IPS DF 4.7 (cell line): ENCODE data around the gene NAT14.

Source experiments
- DNase-seq: peaks from one replicate; pipeline ENCODE4 v3.0.0-alpha.2; 2013; ENCODE audit warnings: low spot score; ENCODE audit errors: extremely low read depth

The NAT14 gene

GRCh38 chr19:55471266-55471665, 13.7 kb upstream of the NAT14 start:
- no peak for DNase-seq

- no peak for DNase-seq
These were observed 12.5 kb upstream of the NAT14 start for GRCh38 chr19:55472463-55472862.

- DNase-seq = no peak
These were observed 11.6 kb upstream of the NAT14 start for GRCh38 chr19:55473225-55474012.

GRCh38 chr19:55474269-55475265, 10.4 kb upstream of the NAT14 start:
- DNase-seq = no peak

- peak; percentile 81 for DNase-seq
These were observed 8.8 kb upstream of the NAT14 start, which contains the start of gene ZNF628 for GRCh38 chr19:55476100-55476775. TSS of gene ZNF628 (plus strand) at chr19:55476617. CDS start at chr19:55479911, 3,294 bp downstream.

GRCh38 chr19:55477905-55478304, 7.1 kb upstream of the NAT14 start:
- DNase-seq = no peak

- no peak for DNase-seq
These were observed 6.6 kb upstream of the NAT14 start for GRCh38 chr19:55478364-55478763.

GRCh38 chr19:55479045-55479444, 5.9 kb upstream of the NAT14 start:
- DNase-seq = no peak

GRCh38 chr19:55479451-55480230, 5.3 kb upstream of the NAT14 start:
- DNase-seq = no peak

GRCh38 chr19:55481148-55481793, 3.7 kb upstream of the NAT14 start:
- DNase-seq = no peak

- DNase-seq = no peak
These were observed 3.2 kb upstream of the NAT14 start for GRCh38 chr19:55481794-55482155.

- no peak for DNase-seq
These were observed 2.6 kb upstream of the NAT14 start for GRCh38 chr19:55482156-55482961.

- DNase-seq = no peak
These were observed 1.9 kb upstream of the NAT14 start for GRCh38 chr19:55482967-55483705.

GRCh38 chr19:55483706-55484592, 1.0 kb upstream of the NAT14 start:
- no peak for DNase-seq

- DNase-seq = no peak
These were observed 537 bp downstream of the NAT14 start for GRCh38 chr19:55485439-55486011.

GRCh38 chr19:55486043-55486970, 1.3 kb downstream of the NAT14 start:
- DNase-seq = no peak
